ENCODE measurements around the gene NSUN4.
"Not testable (repeated sequence)": the region's sequence is repeated elsewhere in the genome, so short reads cannot be mapped to it uniquely, and the experiment has no call there.

Gene NSUN4
- 13.5 to 28.7 (median 21.1) reads per million in 18 experiments for total RNA-seq

GRCh38 chr1:46340404-46341221 is at the start of gene NSUN4:
Gene NSUN4 (plus strand): TSS chr1:46340807. CDS start chr1:46340827, 20 bp downstream.
- peak; percentile 94 to 96 for DNase-seq

GRCh38 chr1:46295306-46295705 is 45.3 kb upstream of the NSUN4 start:
- DNase-seq, result no peak

DNA sequence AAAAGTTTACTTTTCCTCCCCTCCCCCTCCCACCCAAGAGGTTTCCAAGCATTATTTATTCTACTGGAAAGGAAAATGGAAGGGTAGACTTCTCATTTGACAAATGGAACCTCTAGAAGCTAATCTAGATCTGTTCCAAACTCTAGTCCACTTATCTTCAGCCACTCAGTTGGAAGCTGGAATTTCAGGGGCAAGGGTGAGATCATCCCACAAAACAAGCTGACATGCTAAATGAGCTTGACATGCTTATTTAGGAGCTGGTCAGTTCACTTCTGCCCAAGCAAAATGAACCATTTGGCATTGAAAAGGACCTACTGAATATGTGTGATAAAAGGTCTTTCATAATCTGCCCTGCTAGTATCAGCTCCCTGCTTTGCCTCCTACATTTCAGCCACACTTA is 42.2 kb upstream of the NSUN4 start:
- DNase-seq, result no peak

GRCh38 chr1:46300673-46301405 is 39.8 kb upstream of the NSUN4 start:
- no peak for DNase-seq

DNA sequence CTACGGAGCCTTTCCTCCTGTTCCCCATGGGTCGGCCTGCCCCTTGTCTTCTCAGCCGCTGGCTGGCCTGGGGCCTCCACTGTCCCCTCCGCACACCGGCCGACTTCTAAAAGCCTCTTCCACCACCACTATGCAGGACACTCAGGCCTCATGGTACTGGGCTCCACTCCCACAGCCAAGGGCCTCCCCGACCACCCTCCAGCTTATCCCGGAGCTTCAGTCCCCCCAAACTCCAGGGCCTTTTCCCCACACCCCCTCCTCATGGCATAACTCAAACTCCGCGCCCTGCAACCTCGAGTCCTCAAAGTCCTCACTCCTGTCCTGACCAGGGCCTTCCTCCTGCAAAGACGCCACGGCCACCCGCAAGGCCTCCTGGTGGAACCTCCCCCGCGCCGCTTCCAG is 39.2 kb upstream of the NSUN4 start:
- peak in 1 of 2 donors; percentile 27 for DNase-seq

DNA sequence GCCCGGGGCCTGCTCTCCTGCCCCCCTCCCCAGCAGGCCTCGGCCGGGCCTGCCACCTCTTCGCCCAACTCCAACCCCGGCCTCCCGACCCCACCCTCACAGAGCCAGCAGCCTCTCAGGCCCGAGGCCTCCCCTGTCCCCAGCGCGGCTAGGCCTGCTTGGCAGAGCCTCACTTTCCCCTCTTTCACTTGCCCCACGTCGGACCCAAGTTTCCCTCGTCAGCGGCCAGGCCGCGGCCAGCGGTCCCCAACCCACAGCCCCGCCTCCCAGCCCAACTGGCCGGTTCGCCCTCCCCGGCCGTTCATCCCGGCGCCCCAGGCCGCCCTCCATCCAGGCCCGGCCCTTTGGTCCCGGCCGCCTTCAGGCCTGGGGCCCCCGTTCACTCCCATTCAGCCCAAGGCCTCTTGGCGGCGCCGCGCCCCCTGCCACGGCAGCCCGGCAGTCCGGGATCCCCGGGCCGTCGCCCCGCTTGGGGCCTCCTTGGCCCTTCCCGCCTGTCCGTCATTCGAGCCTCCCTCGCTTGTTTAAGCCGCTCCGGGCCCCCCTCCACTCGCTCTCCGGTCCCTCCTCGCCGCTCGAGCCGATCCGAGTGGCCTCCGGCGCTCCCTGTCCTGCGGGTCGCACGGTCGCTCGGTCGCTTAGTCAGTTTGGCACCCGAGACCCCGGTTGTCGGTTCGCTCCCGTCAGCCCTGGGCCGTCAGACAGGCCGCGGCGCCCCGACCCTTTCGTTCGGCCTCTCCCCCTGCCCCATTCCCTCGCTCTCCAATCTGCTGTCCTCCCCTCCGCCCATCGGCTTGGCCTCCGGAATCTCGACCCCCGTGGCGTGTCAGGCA is 38.6 kb upstream of the NSUN4 start:
- DNase-seq, result peak; percentile 16 to 54

DNA sequence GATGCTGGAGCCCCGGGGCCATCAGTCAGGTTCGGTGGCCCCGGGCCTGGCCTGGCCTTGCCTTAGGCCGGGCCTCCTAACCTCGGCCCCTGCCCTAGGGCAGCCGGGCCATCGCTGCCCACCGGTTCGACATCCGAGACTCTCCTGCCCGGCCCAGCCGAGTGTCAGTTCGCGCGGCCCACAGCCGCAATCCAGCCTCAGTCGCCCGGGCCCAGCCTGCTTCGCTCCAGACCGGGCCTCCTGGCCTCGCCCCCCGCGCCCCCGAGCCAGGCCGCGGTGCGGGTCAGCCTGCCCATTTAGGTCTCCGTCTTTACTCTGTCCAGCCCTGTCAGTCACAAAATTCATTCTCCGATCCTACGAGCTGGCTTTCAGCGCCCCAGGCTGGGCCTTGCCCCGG is 38.0 kb upstream of the NSUN4 start:
- DNase-seq, result peak; percentile 12 to 19

GRCh38 chr1:46303038-46303871 is 37.4 kb upstream of the NSUN4 start, which contains the start of the genes LRRC41 and UQCRH:
Gene LRRC41 (minus strand): TSS chr1:46303616. CDS start chr1:46303322, 294 bp downstream.
Gene UQCRH (plus strand): TSS chr1:46303698. CDS start chr1:46303767, 69 bp downstream.
- peak; percentile 95 to 98 for DNase-seq

DNA sequence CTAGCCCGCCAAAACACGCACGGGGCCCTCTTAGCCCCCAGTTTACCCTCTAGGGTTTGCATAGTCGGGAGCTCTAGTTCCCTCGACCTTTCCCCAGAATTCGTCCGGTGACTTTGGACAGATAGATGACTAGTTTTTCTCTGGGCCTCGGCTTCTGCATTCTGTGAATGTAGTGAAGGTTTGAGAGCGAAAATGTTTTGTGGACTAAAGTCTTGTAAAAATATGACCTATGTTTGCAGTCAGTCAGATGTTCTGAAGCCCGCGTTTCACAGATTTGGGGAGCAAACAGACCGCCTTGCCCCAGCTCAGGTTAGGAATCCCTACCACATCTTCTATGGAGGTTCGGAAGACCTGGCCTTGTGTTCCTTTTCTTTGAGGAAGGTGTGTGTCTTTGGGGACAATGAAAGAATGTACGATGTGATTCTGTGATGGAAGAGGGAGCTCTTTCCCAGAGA is 36.7 kb upstream of the NSUN4 start:
- DNase-seq, result no peak

GRCh38 chr1:46306159-46306530 is 34.5 kb upstream of the NSUN4 start:
- DNase-seq, result no peak

DNA sequence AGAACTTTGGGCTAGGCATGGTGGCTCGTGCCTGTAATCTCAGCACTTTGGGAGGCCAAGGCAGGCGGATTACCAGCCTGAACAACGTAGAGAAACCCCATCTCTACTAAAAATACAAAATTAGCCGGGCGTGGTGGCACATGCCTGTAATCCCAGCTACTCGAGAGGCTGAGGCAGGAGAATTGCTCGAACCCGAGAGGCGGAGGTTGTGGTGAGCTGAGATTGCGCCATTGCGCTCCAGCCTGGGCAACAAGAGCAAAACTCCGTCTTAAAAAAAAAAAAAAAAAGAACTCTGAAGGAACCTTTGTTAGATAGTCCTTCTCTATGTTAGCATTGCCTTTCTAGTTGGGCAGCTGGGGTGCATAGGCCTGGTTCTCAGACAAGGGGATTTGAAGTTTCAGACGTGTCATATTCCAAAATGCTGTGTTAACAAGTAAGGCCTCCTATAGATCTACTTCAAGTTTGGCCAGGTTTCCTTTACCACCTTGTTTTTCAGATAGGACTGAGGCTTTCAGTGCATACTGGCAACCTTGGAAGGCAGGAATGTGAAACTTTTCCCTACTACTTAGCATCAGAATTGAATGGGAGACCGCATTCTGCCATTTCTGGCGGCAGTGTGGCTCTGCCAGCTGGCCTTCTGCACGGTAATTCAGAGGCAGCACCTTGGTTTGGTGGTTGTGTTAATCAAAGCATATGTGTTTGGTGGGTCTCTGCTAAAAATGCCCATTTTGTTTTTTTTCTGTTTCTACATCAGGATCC is 31.0 kb upstream of the NSUN4 start:
- DNase-seq, result no peak

DNA sequence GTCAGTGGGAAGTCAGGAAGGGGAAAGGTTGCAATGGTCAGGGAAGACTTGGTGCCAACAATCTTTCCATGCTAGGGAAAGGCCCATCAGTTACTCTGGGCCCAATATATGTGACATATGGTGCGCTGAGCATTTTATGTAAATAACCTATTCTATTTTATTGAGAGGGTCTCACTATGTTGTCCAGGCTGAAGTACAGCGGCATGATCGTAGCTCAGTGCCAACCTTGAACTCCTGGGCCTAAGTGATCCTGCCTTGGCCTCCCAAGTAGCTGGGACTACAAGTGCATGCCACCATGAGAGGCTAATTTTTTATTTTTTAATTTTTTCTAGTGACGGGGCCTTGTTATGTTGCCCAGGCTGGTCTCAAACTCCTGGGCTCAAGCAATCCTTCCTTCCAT is 30.3 kb upstream of the NSUN4 start:
- DNase-seq, result no peak

GRCh38 chr1:46315669-46316403 is 24.8 kb upstream of the NSUN4 start:
- DNase-seq, result no peak

GRCh38 chr1:46317323-46317722 is 23.3 kb upstream of the NSUN4 start:
- no peak for DNase-seq

- not testable (repeated sequence) for DNase-seq
Observed at GRCh38 chr1:46319301-46319700, 21.3 kb upstream of the NSUN4 start.

- DNase-seq, result not testable (repeated sequence)
Observed at GRCh38 chr1:46319960-46320914, 20.4 kb upstream of the NSUN4 start.

DNA sequence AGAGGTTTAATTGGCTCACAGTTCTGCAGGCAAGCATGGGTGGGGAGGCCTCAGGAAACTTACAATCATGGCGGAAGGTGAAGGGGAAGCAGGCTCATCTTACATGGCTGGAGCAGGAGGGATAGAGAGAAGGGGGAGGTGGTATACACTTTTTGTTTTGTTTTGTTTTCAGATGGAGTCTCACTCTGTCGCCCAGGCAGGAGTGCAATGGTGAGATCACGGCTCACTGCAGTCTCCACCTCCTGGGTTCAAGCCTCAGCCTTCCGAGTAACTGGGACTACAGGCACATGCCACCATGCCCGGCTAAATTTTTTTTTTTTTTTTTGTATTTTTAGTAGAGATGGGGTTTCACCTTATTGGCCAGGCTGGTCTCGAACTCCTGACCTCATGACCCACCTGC is 18.4 kb upstream of the NSUN4 start:
- not testable (repeated sequence) for DNase-seq

DNA sequence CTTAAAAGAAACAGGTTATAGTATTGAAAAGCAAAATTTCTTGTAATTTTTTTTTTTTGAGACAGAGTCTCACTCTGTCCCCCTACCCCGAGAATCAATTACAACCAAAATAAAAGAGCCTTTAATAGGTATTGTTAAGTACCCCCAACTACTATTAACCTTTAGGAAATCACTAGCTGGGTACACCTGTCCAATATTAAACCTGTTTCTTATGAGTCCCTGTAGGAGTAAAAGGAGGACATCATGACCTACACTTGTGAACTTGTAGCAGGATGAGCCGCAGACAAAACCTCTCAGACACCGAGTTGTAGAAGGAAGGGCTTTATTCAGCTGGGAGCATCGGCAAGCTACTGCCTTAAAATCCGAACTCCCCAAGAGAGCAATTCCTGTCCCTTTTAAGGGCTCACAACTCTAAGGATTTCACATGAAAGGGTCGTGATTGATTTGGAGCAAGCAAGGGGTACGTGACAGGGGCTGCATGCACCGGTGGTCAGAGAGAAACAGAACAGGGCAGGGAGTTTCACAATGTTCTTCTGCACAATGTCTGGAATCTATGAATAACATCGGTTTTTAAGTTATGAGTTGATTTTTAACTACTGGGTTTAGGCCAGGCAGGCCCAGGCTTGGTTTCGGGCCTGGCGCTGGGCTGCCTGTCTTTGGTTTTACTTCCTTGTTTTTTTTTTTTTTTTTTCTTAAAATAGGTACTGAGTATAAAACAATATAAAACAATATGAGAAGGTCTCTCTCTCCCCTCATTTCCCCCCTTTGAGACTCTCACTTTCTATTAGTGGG is 15.1 kb upstream of the NSUN4 start:
- DNase-seq, result not testable (repeated sequence)

Measured in inflammatory macrophage (primary cell).